Measurements from ENCODE around the gene GATA1.
A peak's percentile ranks its signal among the peaks of the same experiment; 100 is the strongest.

The GATA1 gene

GRCh38 chrX:48772602-48773001 lies 13.8 kb upstream of the GATA1 start:
- Mint-ChIP-seq H3K27ac (no peak overlapping the region), H3K4me1 (ENCODE audit: low read depth) (no peaks in the 10 kb centered on the region), H3K27me3 (no peaks in the 10 kb centered on the region), H3K4me3 (no peak overlapping the region), H3K36me3 (no peaks in the 10 kb centered on the region), H3K9me3 (ENCODE audit: low read depth) (no peaks in the 10 kb centered on the region)

- Mint-ChIP-seq H3K27me3 (no peaks in the 10 kb centered on the region), H3K36me3 (no peaks in the 10 kb centered on the region), H3K9me3 (ENCODE audit: low read depth) (no peaks in the 10 kb centered on the region), H3K4me1 (ENCODE audit: low read depth) (no peaks in the 10 kb centered on the region), H3K27ac (no peak overlapping the region), H3K4me3 (no peak overlapping the region)
Measured at GRCh38 chrX:48776818-48777439, 9.5 kb upstream of the GATA1 start.

- no peak overlapping the region for H3K4me3 Mint-ChIP-seq
Measured at GRCh38 chrX:48779399-48779798, 7.0 kb upstream of the GATA1 start.

GRCh38 chrX:48781705-48782104 lies 4.7 kb upstream of the GATA1 start:
- Mint-ChIP-seq H3K36me3 (no peaks in the 10 kb centered on the region), H3K4me1 (ENCODE audit: low read depth) (no peaks in the 10 kb centered on the region), H3K4me3 (no peak overlapping the region), H3K27me3 (no peaks in the 10 kb centered on the region), H3K27ac (no peak overlapping the region), H3K9me3 (ENCODE audit: low read depth) (no peaks in the 10 kb centered on the region)

More at GRCh38 chrX:48779399-48779798, 7.0 kb upstream of the GATA1 start:
- Mint-ChIP-seq H3K4me1 (ENCODE audit: low read depth) (no peaks in the 10 kb centered on the region), H3K27ac (no peak overlapping the region), H3K27me3 (no peaks in the 10 kb centered on the region), H3K36me3 (no peaks in the 10 kb centered on the region), H3K9me3 (ENCODE audit: low read depth) (no peaks in the 10 kb centered on the region)

GRCh38 chrX:48782216-48782615 lies 4.2 kb upstream of the GATA1 start:
- Mint-ChIP-seq H3K4me1 (ENCODE audit: low read depth) (no peaks in the 10 kb centered on the region), H3K27me3 (no peaks in the 10 kb centered on the region), H3K9me3 (ENCODE audit: low read depth) (no peaks in the 10 kb centered on the region), H3K36me3 (no peaks in the 10 kb centered on the region), H3K4me3 (no peak overlapping the region), H3K27ac (no peak overlapping the region)

- H3K4me3 Mint-ChIP-seq: no peak overlapping the region
- H3K27me3 Mint-ChIP-seq: no peaks in the 10 kb centered on the region
- H3K36me3 Mint-ChIP-seq: no peaks in the 10 kb centered on the region
- H3K9me3 Mint-ChIP-seq (ENCODE audit: low read depth): no peaks in the 10 kb centered on the region
- no peak overlapping the region for H3K27ac Mint-ChIP-seq
- no peaks in the 10 kb centered on the region for H3K4me1 Mint-ChIP-seq (ENCODE audit: low read depth)
Measured at GRCh38 chrX:48782795-48783194, 3.6 kb upstream of the GATA1 start.

- no peaks in the 10 kb centered on the region for H3K9me3 Mint-ChIP-seq (ENCODE audit: low read depth)
- peaks cover 11% of the 10 kb centered on the region for H3K4me1 Mint-ChIP-seq (ENCODE audit: low read depth)
- no peak overlapping the region for H3K27ac Mint-ChIP-seq
- no peaks in the 10 kb centered on the region for H3K27me3 Mint-ChIP-seq
- H3K36me3 Mint-ChIP-seq: no peaks in the 10 kb centered on the region
- H3K4me3 Mint-ChIP-seq: no peak overlapping the region
Measured at GRCh38 chrX:48784726-48785125, 1.7 kb upstream of the GATA1 start.

GRCh38 chrX:48785186-48785539 lies 1.2 kb upstream of the GATA1 start:
- no peaks in the 10 kb centered on the region for H3K27me3 Mint-ChIP-seq
- H3K36me3 Mint-ChIP-seq: no peaks in the 10 kb centered on the region
- peaks cover 15% of the 10 kb centered on the region for H3K4me1 Mint-ChIP-seq (ENCODE audit: low read depth)
- H3K9me3 Mint-ChIP-seq (ENCODE audit: low read depth): no peaks in the 10 kb centered on the region
- H3K4me3 Mint-ChIP-seq: no peak overlapping the region
- no peak overlapping the region for H3K27ac Mint-ChIP-seq

GRCh38 chrX:48785540-48786214 lies 713 bp upstream of the GATA1 start:
- Mint-ChIP-seq H3K4me1 (ENCODE audit: low read depth) (peaks cover 15% of the 10 kb centered on the region), H3K9me3 (ENCODE audit: low read depth) (no peaks in the 10 kb centered on the region), H3K27ac (no peak overlapping the region), H3K27me3 (no peaks in the 10 kb centered on the region), H3K36me3 (no peaks in the 10 kb centered on the region), H3K4me3 (no peak overlapping the region)

- H3K9me3 Mint-ChIP-seq (ENCODE audit: low read depth): no peaks in the 10 kb centered on the region
- no peak overlapping the region for H3K4me3 Mint-ChIP-seq
- H3K36me3 Mint-ChIP-seq: no peaks in the 10 kb centered on the region
- no peaks in the 10 kb centered on the region for H3K27me3 Mint-ChIP-seq
- H3K27ac Mint-ChIP-seq: no peak overlapping the region
- peaks cover 15% of the 10 kb centered on the region for H3K4me1 Mint-ChIP-seq (ENCODE audit: low read depth)
Measured at GRCh38 chrX:48786825-48787504, 575 bp downstream of the GATA1 start.

GRCh38 chrX:48787505-48788443 lies 1.4 kb downstream of the GATA1 start:
- Mint-ChIP-seq H3K4me3 (no peak overlapping the region), H3K9me3 (ENCODE audit: low read depth) (no peaks in the 10 kb centered on the region), H3K27me3 (no peaks in the 10 kb centered on the region), H3K27ac (no peak overlapping the region), H3K36me3 (no peaks in the 10 kb centered on the region), H3K4me1 (ENCODE audit: low read depth) (peaks cover 15% of the 10 kb centered on the region)

GRCh38 chrX:48789366-48790220 lies 3.2 kb downstream of the GATA1 start:
- Mint-ChIP-seq H3K27me3 (no peaks in the 10 kb centered on the region), H3K36me3 (no peaks in the 10 kb centered on the region), H3K4me1 (ENCODE audit: low read depth) (peaks cover 15% of the 10 kb centered on the region), H3K27ac (peak overlapping the region; percentile 46), H3K4me3 (no peak overlapping the region), H3K9me3 (ENCODE audit: low read depth) (no peaks in the 10 kb centered on the region)

GRCh38 chrX:48790477-48790876 lies 4.1 kb downstream of the GATA1 start:
- peaks cover 15% of the 10 kb centered on the region for H3K4me1 Mint-ChIP-seq (ENCODE audit: low read depth)
- H3K27me3 Mint-ChIP-seq: no peaks in the 10 kb centered on the region
- H3K36me3 Mint-ChIP-seq: no peaks in the 10 kb centered on the region
- H3K9me3 Mint-ChIP-seq (ENCODE audit: low read depth): no peaks in the 10 kb centered on the region
- no peak overlapping the region for H3K27ac Mint-ChIP-seq
- H3K4me3 Mint-ChIP-seq: no peak overlapping the region
